HG03439 (cell line): Measurements from ENCODE around the gene HOXB2.

ENCODE experiments used
- ATAC-seq: cut with Tn5 transposase; IDR thresholded peaks from one replicate; pipeline ENCODE4 v1.9.1; 2021; ENCODE audit warnings: mild to moderate bottlenecking, moderate library complexity; ENCODE audit not compliant: unreplicated experiment

The HOXB2 gene

GRCh38 chr17:48579471-48579759 is 34.5 kb upstream of the HOXB2 start:
- no peak for ATAC-seq

GRCh38 chr17:48578616-48579470 is 33.9 kb upstream of the HOXB2 start:
- peak; percentile 41 for ATAC-seq

- peak; percentile 66 for ATAC-seq
These were observed 33.2 kb upstream of the HOXB2 start, which contains the start of gene HOXB4 for GRCh38 chr17:48577946-48578615. TSS of gene HOXB4 (minus strand) at chr17:48578350. CDS start at chr17:48578319, 31 bp downstream.

- ATAC-seq: no peak
These were observed 32.5 kb upstream of the HOXB2 start for GRCh38 chr17:48577330-48577945.

GRCh38 chr17:48576479-48577309 is 31.8 kb upstream of the HOXB2 start:
- ATAC-seq: no peak

- no peak for ATAC-seq
These were observed 31.0 kb upstream of the HOXB2 start for GRCh38 chr17:48575673-48576478.

GRCh38 chr17:48575066-48575582 is 30.2 kb upstream of the HOXB2 start:
- ATAC-seq: no peak

GRCh38 chr17:48574505-48575065 is 29.7 kb upstream of the HOXB2 start:
- no peak for ATAC-seq

- ATAC-seq: no peak
These were observed 27.0 kb upstream of the HOXB2 start for GRCh38 chr17:48571826-48572417.

- no peak for ATAC-seq
These were observed 26.3 kb upstream of the HOXB2 start for GRCh38 chr17:48571024-48571818.

- no peak for ATAC-seq
These were observed 25.6 kb upstream of the HOXB2 start for GRCh38 chr17:48570325-48571023.

GRCh38 chr17:48569674-48570324 is 24.9 kb upstream of the HOXB2 start:
- no peak for ATAC-seq

GRCh38 chr17:48569240-48569582 is 24.3 kb upstream of the HOXB2 start:
- no peak for ATAC-seq

- no peak for ATAC-seq
These were observed 23.8 kb upstream of the HOXB2 start for GRCh38 chr17:48568499-48569239.

GRCh38 chr17:48567646-48568354 is 22.9 kb upstream of the HOXB2 start:
- ATAC-seq: no peak

GRCh38 chr17:48567209-48567608 is 22.3 kb upstream of the HOXB2 start:
- no peak for ATAC-seq
